Heart right ventricle (tissue), 16 donors: Measurements from ENCODE around the gene FAM83E. TPM values are rescaled to one million over a fixed set of nuclear protein-coding genes. Genes with fewer than 3 reads are reported as not detected.
A peak's percentile ranks its signal among the peaks of the same experiment; 100 is the strongest.
"Not testable (repeated sequence)": the region's sequence is repeated elsewhere in the genome, so short reads cannot be mapped to it uniquely, and the experiment has no call there.

Experiments
- ATAC-seq, 8 donors: fragments of 200-7000 bp; cut with Tn5 transposase; one replicate each; pipeline ENCODE4 v1.9.1; 2020; ENCODE audit warnings: mild to moderate bottlenecking in 8 of 8, moderate library complexity in 8 of 8, moderate number of reproducible peaks in 1 of 8
- DNase-seq, 2 donors: peaks; one replicate each; pipeline ENCODE4 v3.0.0-alpha.2; 2020
- H3K27ac ChIP-seq, 10 donors: fragments of 200-600 bp; sonication (generic) in 2 of 10; one replicate each; pipeline versions ENCODE4 v1.5.0 to v1.8.0; 2020 to 2022; ENCODE audit warnings: mild to moderate bottlenecking in 3 of 10
- H3K27me3 ChIP-seq, 7 donors: fragments of 200-600 bp; one replicate each; pipeline ENCODE4 v1.8.0; 2021 to 2022; ENCODE audit warnings: mild to moderate bottlenecking in 2 of 7
- H3K36me3 ChIP-seq, 9 donors: fragments of 200-600 bp; sonication (generic) in 1 of 9; one replicate each; pipeline versions ENCODE4 v1.5.0 to v1.8.0; 2020 to 2022; ENCODE audit warnings: mild to moderate bottlenecking in 2 of 9
- H3K4me1 ChIP-seq, 9 donors: fragments of 200-600 bp; sonication (generic) in 1 of 9; one replicate each; pipeline versions ENCODE4 v1.5.0 to v1.8.0; 2020 to 2022; ENCODE audit warnings: mild to moderate bottlenecking in 4 of 9
- H3K4me3 ChIP-seq, 10 donors: fragments of 200-600 bp; sonication (generic) in 2 of 10; one replicate each; pipeline versions ENCODE4 v1.5.0 to v1.8.0; 2020 to 2022; ENCODE audit warnings: mild to moderate bottlenecking in 7 of 10, moderate library complexity in 2 of 10
- H3K9me3 ChIP-seq, 11 donors: fragments of 200-600 bp in 10 of 11; sonication (generic) in 2 of 11; one replicate each; pipeline versions ENCODE4 v1.5.0 to v1.8.0; 2013 to 2022; ENCODE audit warnings: mild to moderate bottlenecking in 2 of 11, control low read depth in 1 of 11, moderate library complexity in 1 of 11
- CTCF ChIP-seq, 9 donors: fragments of 200-600 bp; sonication (generic) in 2 of 9; IDR thresholded peaks; one replicate each; pipeline versions ENCODE4 v1.5.0 to v1.8.0; 2021 to 2022; ENCODE audit warnings: antibody characterized with exemption in 9 of 9, mild to moderate bottlenecking in 5 of 9, moderate library complexity in 1 of 9
- WGBS, 2 donors: extraction: QIAGEN DNeasy Blood & Tissue Kit; methylation state at CpG; one replicate each; pipeline ENCODE4 v1.1.7; 2013; ENCODE audit warnings: inconsistent platforms in 1 of 2; 5-methylcytosine and 5-hydroxymethylcytosine counted together
- intact Hi-C, 10 donors: fragments of 100-400 bp; cut with DNase I; formaldehyde crosslinking; loops; one replicate each; pipeline versions ENCODE4 v1.11.1 to v1.14.2; 2022
- polyA plus RNA-seq, 2 donors: library from polyadenylated mRNA; stranded (reverse); fragments of 200-250 nt; gene quantifications; one replicate each; pipeline ENCODE4 v1.2.3, GENCODE V29; 2013
- total RNA-seq, 10 donors: library from RNA; stranded (reverse); fragmentation: NEBNext Ultra II Directional in 3 of 10; extraction: Animal tissue kit (Norgen Biotek cat#: 25700) in 3 of 10; gene quantifications; one replicate each; pipeline versions ENCODE4 v1.2.1 to v1.2.4, GENCODE V29; 2021 to 2023
- donor health status: Arrhythmogenic right ventricular cardiomyopathy.
- donor health status: ischemic (EF 13 %, LVEDD 7.1; RV severe dilation, severe dysfunction).
- donor health status: healthy with polysubstance abuse.
- donor health status: DM: no; HTN: yes; CAD: no.
- donor health status: DM: no; HTN: no; CAD: no.
- donor health status: ischemic (EF 25% LVEDD 6.9; RV normal size, moderate dysfunction).
- donor health status: ischemic (EF 25% LVEDD 5.7; RV mildly dilated, moderate dysfunction).
- donor health status: healthy.
- donor health status: DM: yes; HTN: yes; CAD: no.
- donor health status: Ischemic cardiomyopathy.
- donor health status: ischemic (EF 35%, LVEDD 5.7; RV mildly dilated, moderate dysfunction).
- donor health status: nonischemic (EF 11% LVEDD 7.7; RV severe dilation, severe dysfunction).
- donor health status: DM: yes; HTN: yes; CAD: no.
- donor health status: PGD.
- donor health status: ischemic (EF 29% LVEDD 5.4; RV normal size, mild dysfunction).
- donor health status: nonischemic (EF 23%, LVEDD 6.1; RV moderate dilation, normal function).

FAM83E gene
- total and polyA plus RNA-seq, 12 donors: 0.01 TPM; not detected in 11

- H3K4me1 ChIP-seq: peaks cover 0 to 15% (median 9%) of the 10 kb centered on the region in 9 donors
- intact Hi-C loops: no loop called here
- DNase-seq (peak; percentile 86 to 94), ATAC-seq (peak; percentile 81 to 96 (median 95))
- H3K36me3 ChIP-seq: no peaks in the 10 kb centered on the region
- no peaks in the 10 kb centered on the region for H3K27me3 ChIP-seq
- H3K4me3 ChIP-seq: peak overlapping the region in 4 of 10 donors; percentile 1 to 14 (median 6)
- TF ChIP-seq CTCF (IDR thresholded peaks at IDR 0.05): no peak
- H3K27ac ChIP-seq: peak overlapping the region in 9 of 10 donors; percentile 2 to 75 (median 48)
- WGBS, 2 donors: 55 to 68% methylated on average over 35 of the region's 35 CpGs
- no peaks in the 10 kb centered on the region for H3K9me3 ChIP-seq
Observed at GRCh38 chr19:48660852-48661710, 46.2 kb upstream of the FAM83E start.

- ATAC-seq (no peak), DNase-seq (no peak)
- no peak for TF ChIP-seq CTCF (IDR thresholded peaks at IDR 0.05)
- Histone ChIP-seq H3K4me1 (peaks cover 0 to 15% (median 9%) of the 10 kb centered on the region in 9 donors), H3K36me3 (no peaks in the 10 kb centered on the region), H3K9me3 (no peaks in the 10 kb centered on the region), H3K4me3 (no peak overlapping the region), H3K27me3 (no peaks in the 10 kb centered on the region), H3K27ac (peak overlapping the region in 1 of 10 donors; percentile 75)
- intact Hi-C loops: no loop called here
- WGBS, 2 donors: 84 to 87% methylated on average over 5 of the region's 5 CpGs
Observed at GRCh38 chr19:48659768-48660167, 44.9 kb upstream of the FAM83E start.

- H3K4me1 ChIP-seq: peaks cover 0 to 15% (median 9%) of the 10 kb centered on the region in 9 donors
- 93 to 94% methylated on average over 6 of the region's 6 CpGs for WGBS, 2 donors
- ATAC-seq (no peak), DNase-seq (no peak)
- H3K9me3 ChIP-seq: no peaks in the 10 kb centered on the region
- no peak overlapping the region for H3K4me3 ChIP-seq
- no peaks in the 10 kb centered on the region for H3K36me3 ChIP-seq
- intact Hi-C loops: no loop called here
- no peak overlapping the region for H3K27ac ChIP-seq
- no peaks in the 10 kb centered on the region for H3K27me3 ChIP-seq
- TF ChIP-seq CTCF (IDR thresholded peaks at IDR 0.05): no peak
Observed at GRCh38 chr19:48658483-48658882, 43.6 kb upstream of the FAM83E start.

GRCh38 chr19:48657828-48658227 lies 43.0 kb upstream of the FAM83E start:
- DNase-seq, H3K4me3 ChIP-seq, H3K9me3 ChIP-seq, H3K36me3 ChIP-seq, H3K27ac ChIP-seq, H3K27me3 ChIP-seq, ATAC-seq, intact Hi-C loops: not testable (repeated sequence)
- 92 to 99% methylated on average over 5 of the region's 5 CpGs for WGBS, 2 donors
- H3K4me1 ChIP-seq: peaks cover 0 to 17% (median 9%) of the 10 kb centered on the region in 9 donors
